Mesothelial cell of epicardium (in vitro differentiated cells): ENCODE results near the gene KAZN. TPM values are rescaled to one million over a fixed set of nuclear protein-coding genes. Genes with fewer than 3 reads are reported as not detected.

ENCODE experiments used
- DNase-seq, 2 experiments: peaks; one replicate each; pipeline ENCODE4 v3.0.0; 2021; ENCODE audit warnings: low spot score in 2 of 2; ENCODE audit not compliant: unreplicated experiment in 2 of 2
- H3K27ac Mint-ChIP-seq: 2 replicates; pipeline ENCODE4 v1.8.0; 2021; ENCODE audit warnings: mixed read lengths
- H3K27me3 Mint-ChIP-seq: 2 replicates; pipeline ENCODE4 v1.8.0; 2021; ENCODE audit warnings: low read depth, mixed read lengths
- H3K36me3 Mint-ChIP-seq: 2 replicates; pipeline ENCODE4 v1.8.0; 2021; ENCODE audit warnings: mixed read lengths
- H3K4me1 Mint-ChIP-seq: 2 replicates; pipeline ENCODE4 v1.8.0; 2021; ENCODE audit warnings: mixed read lengths
- H3K4me3 Mint-ChIP-seq: 2 replicates; pipeline ENCODE4 v1.8.0; 2021; ENCODE audit warnings: mild to moderate bottlenecking, moderate library complexity, mixed read lengths
- H3K9me3 Mint-ChIP-seq: 2 replicates; pipeline ENCODE4 v1.8.0; 2021; ENCODE audit warnings: mixed read lengths
- CTCF ChIP-seq: fragments of 200-600 bp; sonication (generic); IDR thresholded peaks from one replicate; pipeline ENCODE4 v1.5.0; 2021; ENCODE audit warnings: antibody characterized with exemption; ENCODE audit not compliant: unreplicated experiment
- total RNA-seq: library from RNA; stranded (reverse); gene quantifications from 3 replicates; pipeline ENCODE4 v1.2.1, GENCODE V29; 2021

The KAZN gene
- total RNA-seq, 1 donor from 2014 or later = 38.4 TPM

GRCh38 chr1:14646973-14647372, 48.5 kb downstream of the KAZN start:
- peaks cover 10% of the 10 kb centered on the region for H3K4me1 Mint-ChIP-seq
- H3K9me3 Mint-ChIP-seq = peaks cover 19% of the 10 kb centered on the region
- DNase-seq = no peak
- H3K36me3 Mint-ChIP-seq = peaks cover 20% of the 10 kb centered on the region
- H3K27me3 Mint-ChIP-seq = no peaks in the 10 kb centered on the region
- H3K4me3 Mint-ChIP-seq = no peak overlapping the region
- TF ChIP-seq CTCF = no peak
- H3K27ac Mint-ChIP-seq = no peak overlapping the region

DNA sequence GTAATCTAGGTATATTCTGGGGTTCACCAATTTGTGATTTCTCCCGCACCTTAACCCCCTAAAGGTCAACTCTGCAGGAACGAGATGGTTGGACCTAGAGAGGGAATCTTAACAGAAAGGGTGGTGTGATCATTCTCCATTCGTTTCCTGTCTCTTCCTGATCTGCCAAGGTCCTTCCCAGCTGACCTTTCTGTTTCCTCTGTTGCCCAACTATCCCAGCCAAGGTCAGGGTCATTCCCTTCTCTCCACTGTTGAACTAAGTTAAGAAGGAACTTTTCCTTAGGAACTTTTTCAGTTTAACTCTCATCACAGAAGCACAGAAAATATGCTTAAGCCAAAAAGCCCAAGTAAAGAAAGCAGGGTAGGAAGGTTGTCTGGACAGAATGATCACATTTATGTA, 49.3 kb downstream of the KAZN start:
- TF ChIP-seq CTCF = no peak
- peaks cover 19% of the 10 kb centered on the region for H3K9me3 Mint-ChIP-seq
- no peaks in the 10 kb centered on the region for H3K27me3 Mint-ChIP-seq
- peaks cover 17% of the 10 kb centered on the region for H3K36me3 Mint-ChIP-seq
- DNase-seq = no peak
- H3K27ac Mint-ChIP-seq = no peak overlapping the region
- H3K4me1 Mint-ChIP-seq = peaks cover 10% of the 10 kb centered on the region
- no peak overlapping the region for H3K4me3 Mint-ChIP-seq

DNA sequence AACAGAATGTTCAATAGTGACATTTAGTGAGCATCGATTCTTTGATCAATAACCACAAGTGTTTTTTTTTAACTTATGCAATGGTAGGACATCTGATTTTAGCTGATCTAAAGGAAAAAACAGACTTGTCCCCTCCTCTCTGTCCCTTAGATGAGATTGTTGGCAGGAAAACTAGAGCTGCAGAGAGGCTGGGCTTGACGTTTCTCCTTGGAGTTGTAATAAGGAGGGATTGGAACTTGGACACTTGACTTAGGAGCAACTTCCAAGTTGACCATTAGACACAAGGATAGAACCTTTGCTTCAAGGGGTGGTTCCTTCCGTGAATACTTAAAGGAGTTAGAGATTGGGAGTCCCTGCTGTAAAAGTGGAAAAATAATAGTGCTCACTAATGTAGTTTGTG, 49.9 kb downstream of the KAZN start:
- Mint-ChIP-seq H3K4me1 (peaks cover 10% of the 10 kb centered on the region), H3K36me3 (peaks cover 14% of the 10 kb centered on the region)
- no peak for TF ChIP-seq CTCF

DNA sequence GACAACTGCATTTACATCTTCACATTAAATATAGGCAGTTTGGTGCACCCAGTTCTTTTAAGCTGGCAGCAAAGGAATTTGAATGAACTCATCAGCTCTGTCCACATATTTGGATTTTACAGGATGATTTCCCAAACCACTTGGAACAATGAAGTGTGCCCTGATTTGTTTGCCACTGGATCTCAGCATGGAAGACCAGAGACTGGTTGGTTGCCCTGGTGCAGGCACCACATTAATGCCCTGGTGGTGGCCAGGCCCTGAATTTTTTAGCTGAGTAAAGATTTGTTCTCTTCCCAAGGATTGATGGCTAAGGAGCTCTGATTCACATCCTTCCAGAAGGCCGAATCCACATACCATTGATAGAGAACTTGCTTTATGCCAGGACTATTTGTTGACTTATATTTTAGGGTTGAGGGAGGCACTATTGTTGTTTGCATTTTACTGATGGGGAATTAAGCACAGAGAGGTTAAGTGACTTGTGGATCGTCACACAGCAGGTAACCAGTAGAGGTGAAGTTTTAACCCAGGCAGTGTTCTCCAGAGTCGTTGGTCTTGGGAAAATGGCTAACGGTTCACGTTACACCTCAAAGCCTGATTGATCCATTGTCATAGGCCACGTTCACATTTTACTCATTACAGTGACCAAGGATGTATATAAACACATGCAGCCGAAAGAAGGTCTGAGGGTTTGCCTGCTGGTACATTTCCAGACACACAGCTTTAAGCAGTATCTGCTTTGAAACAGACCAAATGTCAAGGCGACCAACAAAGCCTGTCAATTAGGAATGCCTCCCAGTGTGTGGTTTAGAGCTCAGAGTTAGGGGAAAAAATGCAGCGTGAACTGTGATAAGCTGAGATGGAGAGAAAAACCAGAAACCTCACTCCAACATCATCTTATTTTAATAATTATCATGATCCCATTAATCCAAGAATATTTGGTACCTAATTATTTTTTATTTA, 50.7 kb downstream of the KAZN start:
- Mint-ChIP-seq H3K4me1 (peaks cover 10% of the 10 kb centered on the region), H3K9me3 (peaks cover 14% of the 10 kb centered on the region), H3K36me3 (peaks cover 13% of the 10 kb centered on the region), H3K27ac (no peak overlapping the region), H3K4me3 (no peak overlapping the region), H3K27me3 (no peaks in the 10 kb centered on the region)
- DNase-seq = no peak
- TF ChIP-seq CTCF = no peak

More for the DNA sequence above, 49.9 kb downstream of the KAZN start:
- Mint-ChIP-seq H3K4me3 (no peak overlapping the region), H3K27ac (no peak overlapping the region), H3K9me3 (peaks cover 16% of the 10 kb centered on the region), H3K27me3 (no peaks in the 10 kb centered on the region)
- DNase-seq = no peak

- H3K27me3 Mint-ChIP-seq = no peaks in the 10 kb centered on the region
- no peak for TF ChIP-seq CTCF
- H3K27ac Mint-ChIP-seq = no peak overlapping the region
- H3K4me3 Mint-ChIP-seq = no peak overlapping the region
- no peak for DNase-seq
- peaks cover 12% of the 10 kb centered on the region for H3K4me1 Mint-ChIP-seq
- H3K9me3 Mint-ChIP-seq = peaks cover 9% of the 10 kb centered on the region
- peaks cover 8% of the 10 kb centered on the region for H3K36me3 Mint-ChIP-seq
These were observed 51.5 kb downstream of the KAZN start for GRCh38 chr1:14649976-14650375.
